ENCODE results near the gene JMJD7.
"Not testable (repeated sequence)": the region's sequence is repeated elsewhere in the genome, so short reads cannot be mapped to it uniquely, and the experiment has no call there.

JMJD7 gene

GRCh38 chr15:41828807-41829141 is 882 bp downstream of the JMJD7 start:
- peak overlapping the region; percentile 61 for H3K27ac ChIP-seq (ENCODE audit: low read depth, low read length)
- peaks cover 8 to 25% of the 10 kb centered on the region in 2 donors for H3K36me3 ChIP-seq (ENCODE audit: control insufficient read depth in 1 of 2, insufficient read depth in 2 of 2, low read length in 2 of 2)
- peaks cover 16 to 20% of the 10 kb centered on the region in 2 donors for H3K4me1 ChIP-seq (ENCODE audit: control insufficient read depth in 1 of 2, insufficient read depth in 2 of 2, low read length in 2 of 2)
- peak overlapping the region; percentile 98 for H3K4me3 ChIP-seq (ENCODE audit: low read depth in 1 of 2, low read length in 2 of 2)
- peak overlapping the region; percentile 95 to 96 for H3K9ac ChIP-seq (ENCODE audit: low read depth in 1 of 2, low read length in 2 of 2)
- H3K9me3 ChIP-seq (ENCODE audit: control insufficient read depth in 1 of 2, low read length in 2 of 2) = no peaks in the 10 kb centered on the region
- no peaks in the 10 kb centered on the region for H3K27me3 ChIP-seq (ENCODE audit: control insufficient read depth in 1 of 2, insufficient read depth in 2 of 2, low read length in 2 of 2)

- no peak overlapping the region for H3K9ac ChIP-seq (ENCODE audit: low read depth in 1 of 2, low read length in 2 of 2)
- no peaks in the 10 kb centered on the region for H3K9me3 ChIP-seq (ENCODE audit: control insufficient read depth in 1 of 2, low read length in 2 of 2)
- no peaks in the 10 kb centered on the region for H3K27me3 ChIP-seq (ENCODE audit: control insufficient read depth in 1 of 2, insufficient read depth in 2 of 2, low read length in 2 of 2)
- peaks cover 0 to 16% of the 10 kb centered on the region in 2 donors for H3K36me3 ChIP-seq (ENCODE audit: control insufficient read depth in 1 of 2, insufficient read depth in 2 of 2, low read length in 2 of 2)
- H3K4me1 ChIP-seq (ENCODE audit: control insufficient read depth in 1 of 2, insufficient read depth in 2 of 2, low read length in 2 of 2) = peaks cover 16 to 20% of the 10 kb centered on the region in 2 donors
- no peak overlapping the region for H3K27ac ChIP-seq (ENCODE audit: low read depth, low read length)
- no peak overlapping the region for H3K4me3 ChIP-seq (ENCODE audit: low read depth in 1 of 2, low read length in 2 of 2)
These were observed 2.2 kb downstream of the JMJD7 start for GRCh38 chr15:41829959-41830646.

GRCh38 chr15:41831291-41831690 is 3.4 kb downstream of the JMJD7 start:
- H3K4me3 ChIP-seq (ENCODE audit: low read depth in 1 of 2, low read length in 2 of 2); H3K27me3 ChIP-seq (ENCODE audit: control insufficient read depth in 1 of 2, insufficient read depth in 2 of 2, low read length in 2 of 2); H3K27ac ChIP-seq (ENCODE audit: low read depth, low read length); H3K9ac ChIP-seq (ENCODE audit: low read depth in 1 of 2, low read length in 2 of 2); H3K9me3 ChIP-seq (ENCODE audit: control insufficient read depth in 1 of 2, low read length in 2 of 2): not testable (repeated sequence)
- H3K4me1 ChIP-seq (ENCODE audit: control insufficient read depth in 1 of 2, insufficient read depth in 2 of 2, low read length in 2 of 2) = peaks cover 16 to 20% of the 10 kb centered on the region in 2 donors
- peaks cover 0 to 16% of the 10 kb centered on the region in 2 donors for H3K36me3 ChIP-seq (ENCODE audit: control insufficient read depth in 1 of 2, insufficient read depth in 2 of 2, low read length in 2 of 2)

GRCh38 chr15:41832208-41832607 is 4.3 kb downstream of the JMJD7 start:
- Histone ChIP-seq H3K4me3 (ENCODE audit: low read depth in 1 of 2, low read length in 2 of 2) (no peak overlapping the region), H3K9me3 (ENCODE audit: control insufficient read depth in 1 of 2, low read length in 2 of 2) (no peaks in the 10 kb centered on the region), H3K27me3 (ENCODE audit: control insufficient read depth in 1 of 2, insufficient read depth in 2 of 2, low read length in 2 of 2) (no peaks in the 10 kb centered on the region), H3K36me3 (ENCODE audit: control insufficient read depth in 1 of 2, insufficient read depth in 2 of 2, low read length in 2 of 2) (peaks cover 0 to 23% of the 10 kb centered on the region in 2 donors), H3K9ac (ENCODE audit: low read depth in 1 of 2, low read length in 2 of 2) (no peak overlapping the region), H3K4me1 (ENCODE audit: control insufficient read depth in 1 of 2, insufficient read depth in 2 of 2, low read length in 2 of 2) (peaks cover 16 to 20% of the 10 kb centered on the region in 2 donors), H3K27ac (ENCODE audit: low read depth, low read length) (no peak overlapping the region)

GRCh38 chr15:41832875-41833274 is 5.0 kb downstream of the JMJD7 start:
- H3K36me3 ChIP-seq (ENCODE audit: control insufficient read depth in 1 of 2, insufficient read depth in 2 of 2, low read length in 2 of 2) = peaks cover 0 to 24% of the 10 kb centered on the region in 2 donors
- no peak overlapping the region for H3K4me3 ChIP-seq (ENCODE audit: low read depth in 1 of 2, low read length in 2 of 2)
- peaks cover 15 to 16% of the 10 kb centered on the region in 2 donors for H3K4me1 ChIP-seq (ENCODE audit: control insufficient read depth in 1 of 2, insufficient read depth in 2 of 2, low read length in 2 of 2)
- no peak overlapping the region for H3K27ac ChIP-seq (ENCODE audit: low read depth, low read length)
- H3K27me3 ChIP-seq (ENCODE audit: control insufficient read depth in 1 of 2, insufficient read depth in 2 of 2, low read length in 2 of 2) = no peaks in the 10 kb centered on the region
- H3K9me3 ChIP-seq (ENCODE audit: control insufficient read depth in 1 of 2, low read length in 2 of 2) = no peaks in the 10 kb centered on the region
- H3K9ac ChIP-seq (ENCODE audit: low read depth in 1 of 2, low read length in 2 of 2) = no peak overlapping the region

GRCh38 chr15:41834096-41834495 is 6.2 kb downstream of the JMJD7 start:
- H3K36me3 ChIP-seq (ENCODE audit: control insufficient read depth in 1 of 2, insufficient read depth in 2 of 2, low read length in 2 of 2) = peaks cover 0 to 24% of the 10 kb centered on the region in 2 donors
- H3K4me1 ChIP-seq (ENCODE audit: control insufficient read depth in 1 of 2, insufficient read depth in 2 of 2, low read length in 2 of 2) = peaks cover 10 to 11% of the 10 kb centered on the region in 2 donors
- H3K4me3 ChIP-seq (ENCODE audit: low read depth in 1 of 2, low read length in 2 of 2) = no peak overlapping the region
- H3K9ac ChIP-seq (ENCODE audit: low read depth in 1 of 2, low read length in 2 of 2) = no peak overlapping the region
- no peak overlapping the region for H3K27ac ChIP-seq (ENCODE audit: low read depth, low read length)
- H3K9me3 ChIP-seq (ENCODE audit: control insufficient read depth in 1 of 2, low read length in 2 of 2) = no peaks in the 10 kb centered on the region
- H3K27me3 ChIP-seq (ENCODE audit: control insufficient read depth in 1 of 2, insufficient read depth in 2 of 2, low read length in 2 of 2) = no peaks in the 10 kb centered on the region

- no peak overlapping the region for H3K9ac ChIP-seq (ENCODE audit: low read depth in 1 of 2, low read length in 2 of 2)
- H3K4me3 ChIP-seq (ENCODE audit: low read depth in 1 of 2, low read length in 2 of 2) = no peak overlapping the region
- H3K9me3 ChIP-seq (ENCODE audit: control insufficient read depth in 1 of 2, low read length in 2 of 2) = no peaks in the 10 kb centered on the region
- peaks cover 0 to 31% of the 10 kb centered on the region in 2 donors for H3K36me3 ChIP-seq (ENCODE audit: control insufficient read depth in 1 of 2, insufficient read depth in 2 of 2, low read length in 2 of 2)
- H3K4me1 ChIP-seq (ENCODE audit: control insufficient read depth in 1 of 2, insufficient read depth in 2 of 2, low read length in 2 of 2) = peaks cover 8% of the 10 kb centered on the region in 2 donors
- no peak overlapping the region for H3K27ac ChIP-seq (ENCODE audit: low read depth, low read length)
- no peaks in the 10 kb centered on the region for H3K27me3 ChIP-seq (ENCODE audit: control insufficient read depth in 1 of 2, insufficient read depth in 2 of 2, low read length in 2 of 2)
These were observed 8.2 kb downstream of the JMJD7 start for GRCh38 chr15:41836073-41836472.

- H3K4me3 ChIP-seq (ENCODE audit: low read depth in 1 of 2, low read length in 2 of 2) = no peak overlapping the region
- H3K27me3 ChIP-seq (ENCODE audit: control insufficient read depth in 1 of 2, insufficient read depth in 2 of 2, low read length in 2 of 2) = no peaks in the 10 kb centered on the region
- peaks cover 5 to 8% of the 10 kb centered on the region in 2 donors for H3K4me1 ChIP-seq (ENCODE audit: control insufficient read depth in 1 of 2, insufficient read depth in 2 of 2, low read length in 2 of 2)
- no peak overlapping the region for H3K27ac ChIP-seq (ENCODE audit: low read depth, low read length)
- peaks cover 0 to 34% of the 10 kb centered on the region in 2 donors for H3K36me3 ChIP-seq (ENCODE audit: control insufficient read depth in 1 of 2, insufficient read depth in 2 of 2, low read length in 2 of 2)
- H3K9ac ChIP-seq (ENCODE audit: low read depth in 1 of 2, low read length in 2 of 2) = no peak overlapping the region
- H3K9me3 ChIP-seq (ENCODE audit: control insufficient read depth in 1 of 2, low read length in 2 of 2) = no peaks in the 10 kb centered on the region
These were observed 9.0 kb downstream of the JMJD7 start for GRCh38 chr15:41836713-41837454.

GRCh38 chr15:41838400-41838897 is 10.6 kb downstream of the JMJD7 start, which contains the start of gene PLA2G4B:
Gene PLA2G4B, plus strand, starts transcription at chr15:41838847. Its CDS starts 67 bp downstream, at chr15:41838914.
- Histone ChIP-seq H3K4me3 (ENCODE audit: low read depth in 1 of 2, low read length in 2 of 2) (no peak within 1 kb of the TSS), H3K27me3 (ENCODE audit: control insufficient read depth in 1 of 2, insufficient read depth in 2 of 2, low read length in 2 of 2) (no peaks in the 10 kb centered on the region), H3K4me1 (ENCODE audit: control insufficient read depth in 1 of 2, insufficient read depth in 2 of 2, low read length in 2 of 2) (peaks cover 3 to 4% of the 10 kb centered on the region in 2 donors), H3K27ac (ENCODE audit: low read depth, low read length) (no peak within 1 kb of the TSS), H3K9me3 (ENCODE audit: control insufficient read depth in 1 of 2, low read length in 2 of 2) (no peaks in the 10 kb centered on the region), H3K9ac (ENCODE audit: low read depth in 1 of 2, low read length in 2 of 2) (no peak within 1 kb of the TSS), H3K36me3 (ENCODE audit: control insufficient read depth in 1 of 2, insufficient read depth in 2 of 2, low read length in 2 of 2) (peaks cover 0 to 28% of the 10 kb centered on the region in 2 donors)

- H3K4me1 ChIP-seq (ENCODE audit: control insufficient read depth in 1 of 2, insufficient read depth in 2 of 2, low read length in 2 of 2) = peaks cover 3 to 4% of the 10 kb centered on the region in 2 donors
- H3K9me3 ChIP-seq (ENCODE audit: control insufficient read depth in 1 of 2, low read length in 2 of 2) = no peaks in the 10 kb centered on the region
- H3K36me3 ChIP-seq (ENCODE audit: control insufficient read depth in 1 of 2, insufficient read depth in 2 of 2, low read length in 2 of 2) = peaks cover 0 to 40% of the 10 kb centered on the region in 2 donors
- no peak overlapping the region for H3K4me3 ChIP-seq (ENCODE audit: low read depth in 1 of 2, low read length in 2 of 2)
- no peak overlapping the region for H3K9ac ChIP-seq (ENCODE audit: low read depth in 1 of 2, low read length in 2 of 2)
- H3K27me3 ChIP-seq (ENCODE audit: control insufficient read depth in 1 of 2, insufficient read depth in 2 of 2, low read length in 2 of 2) = no peaks in the 10 kb centered on the region
- no peak overlapping the region for H3K27ac ChIP-seq (ENCODE audit: low read depth, low read length)
These were observed 12.0 kb downstream of the JMJD7 start for GRCh38 chr15:41839781-41840491.
